GM19452 (cell line): ENCODE data around the gene C1orf56.

Experiments used
- ATAC-seq: cut with Tn5 transposase; IDR thresholded peaks from one replicate; pipeline ENCODE4 v1.9.1; 2021; ENCODE audit not compliant: unreplicated experiment

C1orf56 gene

DNA sequence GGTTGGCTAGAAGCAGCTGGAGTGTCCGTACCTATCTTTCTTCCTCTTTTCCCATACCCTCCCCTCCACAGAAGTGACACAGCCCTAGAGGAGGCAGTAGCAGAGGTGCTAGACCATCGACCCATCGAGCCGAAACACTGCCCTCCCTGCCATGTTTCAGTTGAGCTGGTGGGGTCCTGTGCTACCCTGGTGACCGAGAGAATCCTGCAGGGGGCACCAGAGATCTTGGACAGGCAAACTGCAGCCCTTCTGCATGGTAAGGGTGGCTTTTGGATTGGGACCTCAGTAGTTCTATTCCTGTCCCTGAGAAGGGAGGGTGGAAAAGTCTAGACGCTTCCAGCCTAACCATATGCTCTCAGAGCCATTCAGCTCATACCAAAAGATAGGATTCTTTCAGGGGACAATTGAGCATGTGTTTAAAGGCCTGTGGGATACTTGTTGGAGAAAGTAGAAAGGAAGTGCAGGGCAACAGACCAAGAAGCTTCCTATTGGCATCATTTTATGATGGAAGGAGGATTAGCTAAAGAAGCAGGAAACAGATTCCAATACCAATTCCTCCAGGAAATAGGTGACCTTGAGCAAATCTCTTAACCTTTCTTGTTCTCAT is 22.9 kb upstream of the C1orf56 start:
- no peak for ATAC-seq

- ATAC-seq, result no peak
Observed at GRCh38 chr1:151026460-151026859, 21.1 kb upstream of the C1orf56 start.

- no peak for ATAC-seq
Observed at GRCh38 chr1:151032164-151032563, 15.4 kb upstream of the C1orf56 start.

DNA sequence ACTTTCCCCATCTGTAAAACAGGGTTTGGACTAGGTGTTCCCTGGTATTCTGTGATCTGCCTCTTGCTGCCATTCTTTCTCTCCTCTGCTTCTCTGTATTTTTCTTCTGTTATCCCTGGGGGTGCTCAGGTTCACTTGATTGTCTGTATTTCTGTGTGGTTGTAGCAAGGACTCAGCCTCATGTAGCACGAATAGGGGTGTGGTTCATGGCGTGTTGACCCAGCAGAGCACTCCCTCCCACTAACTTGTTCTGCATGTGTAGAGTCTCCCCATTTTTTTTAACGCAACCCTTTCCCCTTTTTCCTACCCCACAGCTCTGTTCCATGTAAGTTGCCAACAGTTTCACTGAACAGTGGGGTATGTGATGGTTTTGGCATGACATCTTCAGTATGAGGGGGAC is 12.4 kb upstream of the C1orf56 start:
- ATAC-seq, result no peak

- no peak for ATAC-seq
Observed at GRCh38 chr1:151036356-151036755, 11.2 kb upstream of the C1orf56 start, which contains the start of gene BNIPL. TSS of gene BNIPL (plus strand) at chr1:151036586. CDS start at chr1:151036726, 140 bp downstream.

DNA sequence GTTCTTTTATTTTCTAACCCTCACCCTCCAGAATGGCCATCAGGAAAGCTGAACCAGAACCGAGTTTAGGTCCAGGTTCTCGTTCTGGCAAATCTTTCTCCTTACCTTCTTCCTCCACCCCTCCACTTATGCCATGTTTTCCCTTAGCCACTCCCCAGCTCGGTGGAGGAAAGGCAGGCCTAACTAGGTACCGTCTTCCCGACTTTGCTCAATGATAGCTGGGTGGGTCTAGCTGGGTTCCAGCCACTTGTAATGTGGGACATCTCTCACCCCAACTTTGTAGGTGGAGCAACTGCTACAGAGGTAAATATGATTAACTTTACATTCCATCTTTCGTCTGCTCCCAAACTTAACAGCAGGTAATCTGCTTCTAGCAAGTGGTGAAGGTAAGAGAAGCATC is 10.5 kb upstream of the C1orf56 start:
- ATAC-seq, result no peak

GRCh38 chr1:151039521-151039920 is 8.0 kb upstream of the C1orf56 start:
- ATAC-seq, result no peak

- no peak for ATAC-seq
Observed at GRCh38 chr1:151043163-151043562, 4.4 kb upstream of the C1orf56 start.

GRCh38 chr1:151047925-151048644 is 534 bp downstream of the C1orf56 start:
- no peak for ATAC-seq

GRCh38 chr1:151048645-151049032 is 1.1 kb downstream of the C1orf56 start:
- ATAC-seq, result no peak

DNA sequence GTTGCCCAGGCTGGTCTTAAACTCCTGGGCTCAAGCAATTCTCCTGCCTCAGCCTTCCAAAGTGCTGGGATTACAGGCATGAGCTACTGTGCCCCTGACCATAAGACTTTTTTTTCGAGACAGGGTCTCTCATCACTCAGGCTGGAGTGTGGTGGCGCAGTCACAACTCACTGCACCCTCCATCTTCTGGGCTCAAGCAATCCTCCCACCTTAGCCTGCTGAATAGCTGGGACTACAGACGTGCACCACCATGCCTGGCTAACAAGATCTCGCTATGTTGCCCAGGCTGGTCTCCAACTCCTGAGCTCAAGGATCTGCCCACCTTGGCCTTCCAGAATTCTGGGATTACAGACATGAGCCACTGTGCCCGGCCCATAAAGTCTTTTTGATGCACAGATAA is 1.9 kb downstream of the C1orf56 start:
- ATAC-seq, result no peak

DNA sequence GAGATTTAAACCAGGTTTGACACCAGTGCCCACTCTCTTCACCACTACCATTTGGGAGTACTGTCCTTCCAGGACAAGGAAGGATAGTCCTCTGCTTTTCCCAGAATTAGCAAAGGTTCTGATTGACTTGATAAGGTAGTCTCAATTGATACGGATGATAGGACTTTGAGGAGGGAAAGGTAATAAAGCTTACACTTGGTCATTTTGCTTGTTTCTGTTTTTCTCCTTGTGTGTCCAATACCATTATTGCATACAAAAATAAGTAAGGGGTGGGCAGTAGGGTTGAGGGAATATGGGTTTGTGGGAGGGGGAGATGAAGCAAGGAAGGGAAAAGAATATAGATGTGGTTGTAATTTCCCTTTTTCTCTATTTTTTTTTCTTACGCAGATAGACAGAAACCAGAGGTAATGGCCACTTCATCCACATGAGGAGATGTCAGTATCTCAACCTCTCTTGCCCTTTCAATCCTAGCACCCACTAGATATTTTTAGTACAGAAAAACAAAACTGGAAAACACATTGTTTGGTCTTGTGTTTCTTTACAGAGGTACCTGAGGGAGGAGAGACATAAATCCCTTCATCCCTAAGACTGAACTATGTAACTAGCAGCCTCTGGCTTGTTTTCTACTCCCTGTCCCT is 2.6 kb downstream of the C1orf56 start:
- ATAC-seq, result no peak

GRCh38 chr1:151051356-151052009 is 3.9 kb downstream of the C1orf56 start:
- no peak for ATAC-seq

- no peak for ATAC-seq
Observed at GRCh38 chr1:151054971-151055547, 7.5 kb downstream of the C1orf56 start.

GRCh38 chr1:151055581-151055980 is 8.0 kb downstream of the C1orf56 start:
- no peak for ATAC-seq

GRCh38 chr1:151056149-151056548 is 8.6 kb downstream of the C1orf56 start:
- no peak for ATAC-seq

- no peak for ATAC-seq
Observed at GRCh38 chr1:151058692-151059091, 11.1 kb downstream of the C1orf56 start.

DNA sequence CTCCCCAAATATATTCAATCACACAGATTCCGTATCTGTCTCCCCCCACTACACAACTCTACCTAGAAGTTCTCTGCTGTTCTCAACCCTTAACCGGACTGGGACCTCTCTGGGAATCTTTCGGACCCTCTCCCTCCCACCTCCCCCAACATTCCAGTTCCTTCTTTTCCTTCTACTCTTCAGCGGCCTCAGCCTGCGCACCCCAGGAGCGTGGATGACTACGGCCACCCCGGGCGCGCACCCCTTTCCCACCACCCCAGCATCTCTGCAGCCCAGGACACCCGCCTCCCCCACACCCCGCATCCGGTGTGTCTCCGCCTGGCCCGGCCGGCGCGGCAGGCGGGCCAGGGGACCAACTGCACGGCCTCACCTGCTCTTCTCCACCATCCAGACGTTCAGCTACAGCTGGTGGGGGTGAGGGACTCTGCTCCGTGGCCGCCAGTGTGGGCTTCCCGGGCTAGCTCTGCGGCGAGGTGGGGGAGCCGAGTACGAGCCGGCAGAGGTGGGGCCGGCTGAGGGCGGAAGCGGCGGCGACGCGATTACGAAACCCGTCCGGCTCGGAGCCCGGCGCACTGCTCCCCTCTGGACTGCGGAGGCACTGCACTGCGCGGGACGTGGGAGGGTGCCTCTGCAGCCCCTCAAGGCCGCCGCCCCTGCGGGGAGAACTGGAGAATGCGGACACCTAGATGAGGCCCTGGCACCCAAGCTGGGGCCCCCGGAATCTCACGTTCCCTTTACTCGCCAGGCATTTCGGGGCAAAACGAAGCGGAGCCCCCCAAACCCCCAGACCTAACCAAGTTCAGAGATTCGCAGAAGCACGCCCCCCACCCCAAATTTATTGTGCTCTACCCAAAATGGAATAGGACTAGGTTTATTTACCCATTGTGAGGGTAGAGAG is 11.8 kb downstream of the C1orf56 start, which contains the start of gene CDC42SE1:
Gene CDC42SE1, minus strand, starts transcription at position 514 of the 898 bp plus-strand sequence. CDS start 3,892 bp downstream, outside the sequence.
- ATAC-seq, result peak; percentile 81

GRCh38 chr1:151060007-151060656 is 12.6 kb downstream of the C1orf56 start, which contains the start of gene MLLT11:
TSS of gene MLLT11 (plus strand) at chr1:151060397. CDS start at chr1:151067225, 6,828 bp downstream.
- no peak for ATAC-seq
